ENCODE measurements around the gene PLXNA1. TPM values are rescaled to one million over a fixed set of nuclear protein-coding genes. Genes with fewer than 3 reads are reported as not detected.

PLXNA1 gene
- total RNA-seq, 1 donor: 107 TPM

DNA sequence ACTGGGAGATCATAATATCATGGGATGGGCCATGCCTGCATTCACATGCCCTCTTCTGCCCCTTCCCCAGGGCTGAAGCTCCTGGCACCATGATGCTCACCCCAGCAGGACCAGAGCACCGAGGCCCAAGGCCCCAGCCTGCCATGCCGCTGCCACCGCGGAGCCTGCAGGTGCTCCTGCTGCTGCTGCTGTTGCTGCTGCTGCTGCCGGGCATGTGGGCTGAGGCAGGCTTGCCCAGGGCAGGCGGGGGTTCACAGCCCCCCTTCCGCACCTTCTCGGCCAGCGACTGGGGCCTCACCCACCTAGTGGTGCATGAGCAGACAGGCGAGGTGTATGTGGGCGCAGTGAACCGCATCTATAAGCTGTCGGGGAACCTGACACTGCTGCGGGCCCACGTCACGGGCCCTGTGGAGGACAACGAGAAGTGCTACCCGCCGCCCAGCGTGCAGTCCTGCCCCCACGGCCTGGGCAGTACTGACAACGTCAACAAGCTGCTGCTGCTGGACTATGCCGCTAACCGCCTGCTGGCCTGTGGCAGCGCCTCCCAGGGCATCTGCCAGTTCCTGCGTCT, 5.6 kb downstream of the PLXNA1 start:
- H3K4me2 ChIP-seq (ENCODE audit: insufficient read depth, low read length): no peak overlapping the region
- no peak overlapping the region for H3K4me3 ChIP-seq (ENCODE audit: insufficient read depth, low read length)
- no peak overlapping the region for H2AFZ ChIP-seq (ENCODE audit: low read length)
- peak; percentile 80 for DNase-seq (ENCODE audit: insufficient read length, low spot score, missing footprints)
- H3K9me3 ChIP-seq (ENCODE audit: low read depth, low read length): no peaks in the 10 kb centered on the region
- peaks cover 88% of the 10 kb centered on the region for H4K20me1 ChIP-seq (ENCODE audit: insufficient read depth, low read length)
- H3K36me3 ChIP-seq (ENCODE audit: insufficient read depth, low read length): peaks cover 22% of the 10 kb centered on the region
- peaks cover 19% of the 10 kb centered on the region for H3K4me1 ChIP-seq (ENCODE audit: insufficient read depth, low read length)
- H3K27me3 ChIP-seq (ENCODE audit: insufficient read depth, low read length): no peaks in the 10 kb centered on the region
- H3K27ac ChIP-seq (ENCODE audit: low read depth, low read length): no peak overlapping the region
- H3K79me2 ChIP-seq (ENCODE audit: insufficient read depth, low read length): peaks cover 100% of the 10 kb centered on the region
- TF ChIP-seq, protein P1, sequence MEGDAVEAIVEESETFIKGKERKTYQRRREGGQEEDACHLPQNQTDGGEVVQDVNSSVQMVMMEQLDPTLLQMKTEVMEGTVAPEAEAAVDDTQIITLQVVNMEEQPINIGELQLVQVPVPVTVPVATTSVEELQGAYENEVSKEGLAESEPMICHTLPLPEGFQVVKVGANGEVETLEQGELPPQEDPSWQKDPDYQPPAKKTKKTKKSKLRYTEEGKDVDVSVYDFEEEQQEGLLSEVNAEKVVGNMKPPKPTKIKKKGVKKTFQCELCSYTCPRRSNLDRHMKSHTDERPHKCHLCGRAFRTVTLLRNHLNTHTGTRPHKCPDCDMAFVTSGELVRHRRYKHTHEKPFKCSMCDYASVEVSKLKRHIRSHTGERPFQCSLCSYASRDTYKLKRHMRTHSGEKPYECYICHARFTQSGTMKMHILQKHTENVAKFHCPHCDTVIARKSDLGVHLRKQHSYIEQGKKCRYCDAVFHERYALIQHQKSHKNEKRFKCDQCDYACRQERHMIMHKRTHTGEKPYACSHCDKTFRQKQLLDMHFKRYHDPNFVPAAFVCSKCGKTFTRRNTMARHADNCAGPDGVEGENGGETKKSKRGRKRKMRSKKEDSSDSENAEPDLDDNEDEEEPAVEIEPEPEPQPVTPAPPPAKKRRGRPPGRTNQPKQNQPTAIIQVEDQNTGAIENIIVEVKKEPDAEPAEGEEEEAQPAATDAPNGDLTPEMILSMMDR (IDR thresholded peaks at IDR 0.05; ENCODE audit: extremely low read depth, low read depth, low read length): no peak

DNA sequence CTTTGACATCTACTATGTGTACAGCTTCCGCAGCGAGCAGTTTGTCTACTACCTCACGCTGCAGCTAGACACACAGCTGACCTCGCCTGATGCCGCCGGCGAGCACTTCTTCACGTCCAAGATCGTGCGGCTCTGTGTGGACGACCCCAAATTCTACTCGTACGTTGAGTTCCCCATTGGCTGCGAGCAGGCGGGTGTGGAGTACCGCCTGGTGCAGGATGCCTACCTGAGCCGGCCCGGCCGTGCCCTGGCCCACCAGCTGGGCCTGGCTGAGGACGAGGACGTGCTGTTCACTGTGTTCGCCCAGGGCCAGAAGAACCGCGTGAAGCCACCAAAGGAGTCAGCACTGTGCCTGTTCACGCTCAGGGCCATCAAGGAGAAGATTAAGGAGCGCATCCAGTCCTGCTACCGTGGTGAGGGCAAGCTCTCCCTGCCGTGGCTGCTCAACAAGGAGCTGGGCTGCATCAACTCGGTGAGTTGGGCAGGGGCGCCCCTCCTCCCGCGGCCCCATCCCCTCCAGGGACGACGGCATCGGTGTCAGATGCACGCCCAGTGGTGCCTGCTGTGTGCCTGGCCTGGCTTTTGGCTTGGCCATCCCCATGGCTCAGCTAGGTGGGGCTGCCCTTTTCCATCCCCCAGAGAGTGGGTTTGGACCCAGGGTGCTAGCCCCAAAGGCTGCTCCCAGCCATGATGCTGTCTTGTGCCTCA, 6.6 kb downstream of the PLXNA1 start:
- peaks cover 26% of the 10 kb centered on the region for H3K36me3 ChIP-seq (ENCODE audit: insufficient read depth, low read length)
- peaks cover 92% of the 10 kb centered on the region for H4K20me1 ChIP-seq (ENCODE audit: insufficient read depth, low read length)
- H3K27me3 ChIP-seq (ENCODE audit: insufficient read depth, low read length): no peaks in the 10 kb centered on the region
- H3K9me3 ChIP-seq (ENCODE audit: low read depth, low read length): no peaks in the 10 kb centered on the region
- no peak overlapping the region for H3K27ac ChIP-seq (ENCODE audit: low read depth, low read length)
- no peak for DNase-seq (ENCODE audit: insufficient read length, low spot score, missing footprints)
- H3K79me2 ChIP-seq (ENCODE audit: insufficient read depth, low read length): peaks cover 100% of the 10 kb centered on the region
- TF ChIP-seq, protein P1 (IDR thresholded peaks at IDR 0.05; ENCODE audit: extremely low read depth, low read depth, low read length): no peak
- H3K4me1 ChIP-seq (ENCODE audit: insufficient read depth, low read length): peaks cover 23% of the 10 kb centered on the region
- no peak overlapping the region for H3K4me2 ChIP-seq (ENCODE audit: insufficient read depth, low read length)
- H3K4me3 ChIP-seq (ENCODE audit: insufficient read depth, low read length): no peak overlapping the region
- H2AFZ ChIP-seq (ENCODE audit: low read length): no peak overlapping the region

- peaks cover 26% of the 10 kb centered on the region for H3K36me3 ChIP-seq (ENCODE audit: insufficient read depth, low read length)
These were observed 7.2 kb downstream of the PLXNA1 start for GRCh38 chr3:126990024-126990700.

More at GRCh38 chr3:126990024-126990700, 7.2 kb downstream of the PLXNA1 start:
- no peak overlapping the region for H2AFZ ChIP-seq (ENCODE audit: low read length)
- H3K4me2 ChIP-seq (ENCODE audit: insufficient read depth, low read length): no peak overlapping the region
- peaks cover 22% of the 10 kb centered on the region for H3K4me1 ChIP-seq (ENCODE audit: insufficient read depth, low read length)
- TF ChIP-seq, protein P1 (IDR thresholded peaks at IDR 0.05; ENCODE audit: extremely low read depth, low read depth, low read length): no peak
- peaks cover 100% of the 10 kb centered on the region for H3K79me2 ChIP-seq (ENCODE audit: insufficient read depth, low read length)
- DNase-seq (ENCODE audit: insufficient read length, low spot score, missing footprints): no peak
- no peaks in the 10 kb centered on the region for H3K9me3 ChIP-seq (ENCODE audit: low read depth, low read length)
- no peak overlapping the region for H3K27ac ChIP-seq (ENCODE audit: low read depth, low read length)
- H3K27me3 ChIP-seq (ENCODE audit: insufficient read depth, low read length): no peaks in the 10 kb centered on the region
- peaks cover 92% of the 10 kb centered on the region for H4K20me1 ChIP-seq (ENCODE audit: insufficient read depth, low read length)
- no peak overlapping the region for H3K4me3 ChIP-seq (ENCODE audit: insufficient read depth, low read length)
